Measurements from ENCODE around the gene RIOX2.

- TF ChIP-seq CTCF (conservative IDR thresholded peaks at IDR 0.05; ENCODE audit: low read length) (no peak), EZH2phosphoT487 (IDR thresholded peaks at IDR 0.05; ENCODE audit: borderline replicate concordance, low read depth, low read length) (no peak)
Observed at GRCh38 chr3:97949743-97950142, 22.5 kb downstream of the RIOX2 start.

Measured in OCI-LY7 (cell line).